GM18526 (cell line): Measurements from ENCODE around the gene VTI1A.

Source experiments
- POLR2A ChIP-seq: IDR thresholded peaks from 3 replicates; pipeline ENCODE4 v1.6.1; 2011; ENCODE audit not compliant: insufficient read length; ENCODE audit errors: extremely low read depth

VTI1A gene

GRCh38 chr10:112584276-112584675 lies 137.3 kb downstream of the VTI1A start:
- TF ChIP-seq POLR2A: no peak

GRCh38 chr10:112585126-112585525 lies 138.1 kb downstream of the VTI1A start:
- TF ChIP-seq POLR2A: no peak

DNA sequence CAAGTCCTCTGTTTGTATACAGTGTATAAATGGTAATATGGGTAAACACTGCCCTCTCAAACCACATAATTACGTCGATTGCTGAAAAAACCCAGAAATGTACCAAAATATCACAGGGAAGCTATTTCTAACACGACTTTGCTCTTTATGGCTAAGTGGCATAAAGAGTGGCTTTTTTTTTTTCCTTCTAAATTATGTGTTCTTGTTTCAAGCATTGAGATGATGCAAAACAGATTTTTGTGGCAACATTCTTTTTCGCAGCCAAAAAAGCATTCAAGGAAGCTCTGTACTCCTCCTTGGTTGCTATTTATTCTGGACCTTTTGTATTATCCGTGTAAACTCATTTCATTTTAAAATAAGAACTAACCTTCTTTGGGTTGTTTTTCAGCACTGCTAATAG lies 138.9 kb downstream of the VTI1A start:
- no peak for TF ChIP-seq POLR2A

DNA sequence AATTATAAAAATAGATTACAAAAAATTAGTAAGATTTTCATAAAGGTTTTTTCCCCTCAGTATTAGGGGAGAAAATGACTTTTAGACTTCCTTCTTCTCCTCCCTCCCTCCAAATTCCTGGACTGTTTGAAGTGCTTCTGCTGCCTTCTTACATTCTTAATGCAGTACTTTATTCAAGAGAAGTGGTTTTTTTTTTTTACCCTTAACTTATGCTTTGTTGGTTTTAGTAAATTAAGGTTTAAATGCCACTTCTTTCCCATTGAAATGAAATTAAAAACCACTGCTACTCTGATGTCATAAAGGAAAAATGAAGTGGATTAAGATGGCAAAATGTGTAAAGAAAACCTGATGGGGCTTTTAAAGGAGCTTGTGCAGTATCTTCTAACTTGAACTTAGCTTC lies 140.7 kb downstream of the VTI1A start:
- TF ChIP-seq POLR2A: no peak

- TF ChIP-seq POLR2A: no peak
These were observed 141.4 kb downstream of the VTI1A start for GRCh38 chr10:112588225-112588990.

DNA sequence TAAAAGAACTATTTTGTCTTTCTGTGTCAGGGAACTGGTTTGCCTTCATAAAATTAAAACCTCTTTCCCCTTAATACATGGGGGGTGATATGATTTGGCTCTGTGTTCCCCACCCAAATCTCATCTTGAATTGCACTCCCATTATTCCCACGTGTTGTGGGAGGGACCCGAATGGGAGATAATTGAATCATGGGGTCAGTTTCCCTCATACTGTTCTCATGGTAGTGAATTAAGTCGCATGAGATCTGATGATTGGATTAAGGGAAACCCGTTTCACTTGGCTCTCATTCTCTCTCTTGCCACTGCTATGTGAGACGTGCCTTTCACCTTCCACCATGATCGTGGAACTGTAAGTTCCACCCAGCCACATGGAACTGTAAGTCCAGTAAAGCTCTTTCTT lies 142.1 kb downstream of the VTI1A start:
- no peak for TF ChIP-seq POLR2A

GRCh38 chr10:112593023-112593422 lies 146.0 kb downstream of the VTI1A start:
- TF ChIP-seq POLR2A: no peak

DNA sequence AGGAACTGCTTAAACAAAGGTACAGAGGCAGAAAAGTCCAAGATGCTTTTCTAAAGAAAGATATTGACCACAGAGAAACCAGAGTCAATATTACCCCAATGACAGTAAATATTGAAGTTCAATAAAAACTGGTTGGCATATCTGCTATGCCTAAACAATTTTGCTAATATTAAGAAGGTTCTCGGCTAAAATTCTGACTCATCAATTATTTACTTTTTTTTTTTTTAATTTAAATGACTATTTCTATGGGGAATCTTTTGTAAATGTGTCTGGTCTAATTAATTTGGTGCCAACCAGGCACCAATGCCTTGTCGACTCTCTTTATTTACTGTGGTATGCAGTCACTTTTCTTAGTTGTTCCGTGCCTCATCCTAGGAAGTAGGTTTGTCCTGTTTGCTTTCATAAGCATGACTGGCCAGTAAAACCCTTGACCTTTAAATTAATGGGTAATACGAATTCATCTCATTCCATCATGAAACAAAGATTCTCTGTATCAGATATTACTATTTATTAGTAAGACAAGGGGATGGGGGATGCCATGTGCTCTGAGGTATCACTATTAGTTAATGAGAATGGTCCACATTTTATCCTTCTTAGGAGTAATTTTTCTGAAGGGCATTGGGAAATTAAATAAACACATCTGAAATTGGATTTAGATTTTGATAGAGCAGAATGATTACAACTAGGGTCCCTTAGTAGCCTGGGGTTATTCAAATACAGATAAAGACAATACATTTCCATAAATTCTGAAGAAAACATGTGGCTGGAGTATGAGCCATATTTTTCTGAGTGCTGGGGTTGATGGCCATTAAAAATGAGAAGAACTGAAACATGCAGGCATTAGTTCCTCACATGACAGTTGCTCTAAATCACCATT lies 154.4 kb downstream of the VTI1A start:
- no peak for TF ChIP-seq POLR2A

DNA sequence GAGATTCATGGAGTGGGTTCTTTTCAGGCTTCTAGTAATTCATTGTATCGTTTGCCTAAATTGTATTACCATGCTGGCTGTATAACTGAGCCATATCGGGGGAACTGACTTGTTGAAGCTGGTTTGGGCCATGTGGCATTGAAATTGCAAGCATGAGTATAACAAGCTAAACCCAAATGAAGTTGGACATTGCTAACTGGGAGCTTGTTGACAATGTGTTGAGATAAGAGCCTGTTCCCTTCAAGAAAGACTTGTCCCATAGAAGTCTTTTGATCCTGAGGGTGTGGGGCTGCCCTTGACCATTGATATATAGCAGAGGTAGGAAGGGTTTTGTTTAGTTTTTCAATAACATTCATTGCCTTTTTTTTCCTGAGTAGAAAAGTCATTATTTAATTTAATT lies 156.0 kb downstream of the VTI1A start:
- no peak for TF ChIP-seq POLR2A

GRCh38 chr10:112605063-112605462 lies 158.0 kb downstream of the VTI1A start:
- TF ChIP-seq POLR2A: no peak

- no peak for TF ChIP-seq POLR2A
These were observed 160.5 kb downstream of the VTI1A start for GRCh38 chr10:112607506-112607905.

DNA sequence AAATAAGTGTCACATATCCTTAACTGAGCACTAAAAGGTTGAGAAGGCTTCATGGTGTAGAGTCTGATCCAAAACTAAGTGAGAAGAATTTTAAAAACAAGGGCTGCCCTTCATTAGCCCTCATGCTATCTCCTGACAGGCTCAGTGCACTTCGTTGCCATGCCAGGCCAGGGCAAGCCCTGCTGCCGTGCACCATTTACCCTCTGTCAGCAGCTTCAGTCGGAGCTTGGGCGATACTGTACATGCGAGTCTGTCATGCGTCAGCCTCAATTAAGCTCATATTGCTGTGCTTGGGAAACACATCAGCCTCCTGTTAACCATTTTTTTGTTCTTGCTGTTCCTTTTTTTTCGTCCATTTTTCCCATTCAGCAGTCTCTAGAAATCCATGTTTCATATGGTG lies 166.6 kb downstream of the VTI1A start:
- no peak for TF ChIP-seq POLR2A

DNA sequence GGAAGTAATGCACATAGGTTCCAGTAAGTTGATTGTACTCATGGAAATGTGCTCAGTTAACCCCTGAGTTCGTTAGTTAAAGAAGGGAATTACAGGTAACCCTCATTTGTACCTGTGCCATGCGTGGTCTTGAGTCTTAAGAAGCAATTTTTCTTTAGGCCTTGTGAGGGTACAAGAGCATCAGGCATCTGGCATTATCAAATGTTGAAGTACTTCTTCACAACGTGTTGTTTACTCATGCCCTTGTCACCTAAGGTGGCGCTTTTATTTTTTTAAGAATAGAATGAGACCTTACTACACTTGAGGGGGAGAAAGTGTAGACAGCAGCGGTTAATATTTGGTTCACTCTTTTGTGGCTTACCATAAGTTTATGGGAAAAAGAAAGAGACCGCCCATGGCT lies 167.1 kb downstream of the VTI1A start:
- no peak for TF ChIP-seq POLR2A

GRCh38 chr10:112614586-112614985 lies 167.6 kb downstream of the VTI1A start:
- no peak for TF ChIP-seq POLR2A

GRCh38 chr10:112615269-112615668 lies 168.3 kb downstream of the VTI1A start:
- no peak for TF ChIP-seq POLR2A

- TF ChIP-seq POLR2A: no peak
These were observed 169.6 kb downstream of the VTI1A start for GRCh38 chr10:112616647-112617046.

DNA sequence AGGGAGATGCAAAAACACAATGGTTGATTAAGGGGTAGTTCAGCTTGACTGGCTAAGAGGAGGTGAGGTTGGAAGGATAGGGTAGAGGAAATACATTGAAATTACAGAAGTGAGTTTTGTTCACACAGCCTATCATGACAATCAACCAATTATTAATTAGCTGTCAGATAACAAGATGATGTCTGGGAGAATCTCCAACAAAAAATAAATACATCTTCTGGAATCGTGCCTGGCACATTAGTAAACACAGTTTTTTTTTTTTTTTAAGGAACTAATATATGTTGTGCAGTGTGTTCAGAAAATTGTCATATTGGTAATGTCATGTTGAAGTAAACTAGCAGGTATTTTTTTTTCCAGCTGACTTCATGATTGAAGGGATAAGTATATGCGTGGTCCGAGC lies 171.8 kb downstream of the VTI1A start:
- no peak for TF ChIP-seq POLR2A

GRCh38 chr10:112619556-112619955 lies 172.5 kb downstream of the VTI1A start:
- TF ChIP-seq POLR2A: no peak
